Fibroblast of skin of back (primary cell): ENCODE data around the gene TRPV3.
"Not testable (repeated sequence)": the region's sequence is repeated elsewhere in the genome, so short reads cannot be mapped to it uniquely, and the experiment has no call there.

ENCODE experiments used
- DNase-seq: peaks from one replicate; pipeline ENCODE4 v3.0.0-alpha.2; 2013

TRPV3 gene

DNA sequence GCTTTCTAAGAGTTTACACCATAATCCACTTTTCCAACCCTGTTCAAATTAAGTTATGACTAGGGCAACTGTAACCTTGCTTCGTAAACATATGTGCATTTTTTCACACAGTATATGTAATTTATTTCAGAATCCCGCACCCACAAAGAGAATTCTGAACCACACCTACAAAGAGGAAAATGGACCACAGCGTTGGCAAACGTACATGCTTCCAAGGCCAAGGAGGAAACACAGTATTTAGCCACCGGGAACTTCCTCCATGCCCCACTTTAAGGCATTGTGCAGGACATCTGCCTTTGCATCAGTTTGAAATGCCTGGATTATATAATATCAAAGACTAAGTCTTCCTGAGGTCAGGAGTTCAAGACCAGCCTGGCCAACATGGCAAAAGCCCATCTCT, 88.1 kb downstream of the TRPV3 start:
- DNase-seq = no peak

DNA sequence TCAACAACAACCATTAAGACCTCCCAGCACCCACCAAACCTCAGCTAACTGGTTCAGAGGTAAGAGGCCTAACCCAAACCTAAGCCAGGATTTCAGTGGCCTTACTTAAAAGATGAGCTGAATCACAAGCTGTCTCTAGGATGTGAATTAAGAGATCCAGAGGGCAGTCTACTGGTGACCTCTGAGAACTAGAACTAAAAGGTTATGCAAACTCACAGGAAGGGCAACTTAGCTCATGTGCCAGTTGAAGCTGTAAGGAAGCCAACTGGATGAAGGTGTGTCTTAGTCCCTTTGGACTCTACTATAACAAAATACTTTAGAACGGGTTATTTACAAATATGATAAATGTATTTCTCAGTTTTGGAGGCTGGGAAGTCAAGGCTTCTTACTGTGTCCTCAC, 91.3 kb downstream of the TRPV3 start:
- DNase-seq = not testable (repeated sequence)
